MM.1S (cell line): ENCODE data around the gene SLC17A9.

ENCODE experiments used
- DNase-seq: peaks from one replicate; pipeline ENCODE4 v3.0.0-alpha.2; 2015
- H2AFZ ChIP-seq: fragments of 300-600 bp; sonication (generic); 2 replicates; pipeline ENCODE4 v1.6.0; 2016; ENCODE audit warnings: antibody characterized with exemption, low read length
- H3F3A ChIP-seq: fragments of 300-600 bp; sonication (generic); 2 replicates; pipeline ENCODE4 v1.6.1; 2016; ENCODE audit warnings: mild to moderate bottlenecking, antibody characterized with exemption, low read length, moderate library complexity, mixed read lengths; ENCODE audit not compliant: insufficient read depth
- H3K27ac ChIP-seq: fragments of 300-600 bp; sonication (generic); 2 replicates; pipeline ENCODE4 v1.5.1; 2016; ENCODE audit warnings: mild to moderate bottlenecking, low read length
- H3K27me3 ChIP-seq: fragments of 300-600 bp; sonication (generic); replicated peaks from 2 replicates; pipeline ENCODE4 v1.6.0; 2016; ENCODE audit warnings: low read length; ENCODE audit not compliant: insufficient read depth
- H3K36me3 ChIP-seq: fragments of 300-600 bp; sonication (generic); replicated peaks from 2 replicates; pipeline ENCODE4 v1.6.1; 2016; ENCODE audit warnings: mild to moderate bottlenecking, low read length, mixed read lengths; ENCODE audit not compliant: insufficient read depth
- H3K4me1 ChIP-seq: fragments of 300-600 bp; sonication (generic); 2 replicates; pipeline ENCODE4 v1.6.1; 2016; ENCODE audit warnings: low read length, mixed read lengths
- H3K4me2 ChIP-seq: fragments of 300-600 bp; sonication (generic); 2 replicates; pipeline ENCODE4 v1.6.0; 2016; ENCODE audit warnings: low read depth, low read length
- H3K4me3 ChIP-seq: fragments of 300-600 bp; sonication (generic); 2 replicates; pipeline ENCODE4 v1.5.1; 2016; ENCODE audit warnings: low read length, mixed read lengths
- H3K79me2 ChIP-seq: fragments of 300-600 bp; sonication (generic); 2 replicates; pipeline ENCODE4 v1.6.1; 2016; ENCODE audit warnings: mixed run types, low read length, mixed read lengths
- H3K9ac ChIP-seq: fragments of 300-600 bp; sonication (generic); 2 replicates; pipeline ENCODE4 v1.6.1; 2016; ENCODE audit warnings: low read length, mixed read lengths
- H3K9me2 ChIP-seq: fragments of 300-600 bp; sonication (generic); replicated peaks from 2 replicates; pipeline ENCODE4 v1.6.1; 2016; ENCODE audit warnings: mild to moderate bottlenecking, low read length, mixed read lengths; ENCODE audit not compliant: insufficient read depth
- H3K9me3 ChIP-seq: fragments of 300-600 bp; sonication (generic); replicated peaks from 2 replicates; pipeline ENCODE4 v1.6.1; 2016; ENCODE audit warnings: mild to moderate bottlenecking, low read length, mixed read lengths; ENCODE audit not compliant: insufficient read depth
- H4K20me1 ChIP-seq: fragments of 300-600 bp; sonication (generic); 2 replicates; pipeline ENCODE4 v1.6.1; 2016; ENCODE audit warnings: mild to moderate bottlenecking, low read length, moderate library complexity, mixed read lengths; ENCODE audit not compliant: insufficient read depth
- CTCF ChIP-seq: fragments of 300-600 bp; sonication (generic); IDR thresholded peaks from 2 replicates; pipeline ENCODE4 v1.5.1; 2016; ENCODE audit warnings: antibody characterized with exemption, low read length, mixed read lengths
- EZH2 ChIP-seq: fragments of 300-600 bp; sonication (generic); optimal IDR thresholded peaks from 2 replicates; pipeline ENCODE3; 2017; ENCODE audit warnings: low read depth, mild to moderate bottlenecking, antibody characterized with exemption, low read length, mixed read lengths
- EZH2phosphoT487 ChIP-seq: fragments of 300-600 bp; sonication (generic); IDR thresholded peaks from 2 replicates; pipeline ENCODE4 v1.6.1; 2018; ENCODE audit warnings: antibody characterized with exemption, low read length

SLC17A9 gene

GRCh38 chr20:62987114-62987513 lies 34.6 kb downstream of the SLC17A9 start:
- DNase-seq = no peak

GRCh38 chr20:62989201-62989601 lies 36.7 kb downstream of the SLC17A9 start:
- Histone ChIP-seq H3K9ac (no peak overlapping the region; the same call in 1 of the 2 replicates), H3K9me2 (no peaks in the 10 kb centered on the region), H3K9me3 (no peaks in the 10 kb centered on the region), H2AFZ (peak overlapping the region; percentile 58), H3F3A (no peaks in the 10 kb centered on the region), H3K36me3 (no peaks in the 10 kb centered on the region), H3K79me2 (no peaks in the 10 kb centered on the region), H3K4me1 (0 out of 2 replicates have a peak, but pooled peaks cover 6% of the 10 kb centered on the region), H3K27ac (no peak overlapping the region), H4K20me1 (no peaks in the 10 kb centered on the region), H3K27me3 (peaks cover 81% of the 10 kb centered on the region), H3K4me3 (peak overlapping the region; percentile 62), H3K4me2 (peak overlapping the region; percentile 87)
- no peak for DNase-seq
- TF ChIP-seq CTCF (no peak), EZH2 (no peak), EZH2phosphoT487 (no peak)

More at GRCh38 chr20:62987114-62987513, 34.6 kb downstream of the SLC17A9 start:
- Histone ChIP-seq H3K4me2 (no peak overlapping the region), H3K27me3 (peaks cover 85% of the 10 kb centered on the region), H3K4me1 (0 out of 2 replicates have a peak, but pooled peaks cover 6% of the 10 kb centered on the region), H3K4me3 (no peak overlapping the region), H4K20me1 (no peaks in the 10 kb centered on the region), H3F3A (no peaks in the 10 kb centered on the region), H3K9ac (no peak overlapping the region), H3K9me3 (no peaks in the 10 kb centered on the region), H3K27ac (no peak overlapping the region), H3K36me3 (no peaks in the 10 kb centered on the region), H2AFZ (no peak overlapping the region), H3K9me2 (no peaks in the 10 kb centered on the region), H3K79me2 (no peaks in the 10 kb centered on the region)
- TF ChIP-seq EZH2 (no peak), CTCF (no peak), EZH2phosphoT487 (no peak)

- H3K79me2 ChIP-seq = no peaks in the 10 kb centered on the region
- no peaks in the 10 kb centered on the region for H3K9me3 ChIP-seq
- no peak overlapping the region for H3K4me2 ChIP-seq
- H3K9me2 ChIP-seq = no peaks in the 10 kb centered on the region
- H3K4me1 ChIP-seq = 0 out of 2 replicates have a peak, but pooled peaks cover 6% of the 10 kb centered on the region
- H3K9ac ChIP-seq = no peak overlapping the region
- peaks cover 86% of the 10 kb centered on the region for H3K27me3 ChIP-seq
- H3K27ac ChIP-seq = no peak overlapping the region
- no peaks in the 10 kb centered on the region for H3F3A ChIP-seq
- no peak for DNase-seq
- H4K20me1 ChIP-seq = no peaks in the 10 kb centered on the region
- H2AFZ ChIP-seq = no peak overlapping the region
- H3K36me3 ChIP-seq = no peaks in the 10 kb centered on the region
- H3K4me3 ChIP-seq = no peak overlapping the region
- TF ChIP-seq CTCF (no peak), EZH2 (no peak), EZH2phosphoT487 (no peak)
Measured at GRCh38 chr20:62990306-62990825, 37.9 kb downstream of the SLC17A9 start.
